ENCODE results near the gene ADAMTS7.
"Not testable (repeated sequence)": the region's sequence is repeated elsewhere in the genome, so short reads cannot be mapped to it uniquely, and the experiment has no call there.

Gene ADAMTS7

DNA sequence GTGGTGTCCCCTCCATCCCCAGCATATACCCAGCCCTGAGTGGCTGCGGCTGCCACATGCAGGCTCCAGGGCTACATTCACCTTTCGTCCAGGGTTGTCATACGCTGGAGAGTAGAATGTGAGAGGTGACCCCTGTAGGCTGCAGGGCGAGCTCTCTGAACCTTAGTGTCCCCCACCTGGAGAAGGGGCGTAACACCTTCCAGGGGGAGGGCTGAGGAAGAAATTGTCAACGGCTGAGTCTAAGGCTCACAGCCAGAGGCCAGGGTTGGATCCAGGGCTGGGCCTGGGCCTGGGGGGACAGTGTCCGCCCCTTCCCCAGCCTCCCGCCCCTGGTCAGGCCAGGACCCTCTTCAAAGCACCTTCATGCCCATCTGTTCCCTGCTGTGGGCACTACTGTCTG lies 53.2 kb downstream of the ADAMTS7 start:
- in situ Hi-C loops (cut with MboI; ENCODE audit: low pct_unique_long_range_greater_than_20kb, low sequenced_read_pairs); DNase-seq: not testable (repeated sequence)

DNA sequence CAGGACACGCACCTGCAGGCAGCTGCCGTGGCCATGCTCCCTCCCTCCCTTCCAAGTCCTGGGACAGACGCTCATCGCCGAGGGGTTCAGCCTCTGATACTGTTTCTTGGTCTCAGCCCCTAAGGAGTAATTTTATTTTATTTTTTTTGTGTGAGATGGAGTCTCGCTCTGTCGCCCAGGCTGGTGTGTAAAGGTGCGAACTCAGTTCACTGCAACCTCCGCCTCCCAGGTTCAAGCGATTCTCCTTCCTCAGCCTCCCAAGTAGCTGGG lies 53.7 kb downstream of the ADAMTS7 start:
- no peak for DNase-seq

DNA sequence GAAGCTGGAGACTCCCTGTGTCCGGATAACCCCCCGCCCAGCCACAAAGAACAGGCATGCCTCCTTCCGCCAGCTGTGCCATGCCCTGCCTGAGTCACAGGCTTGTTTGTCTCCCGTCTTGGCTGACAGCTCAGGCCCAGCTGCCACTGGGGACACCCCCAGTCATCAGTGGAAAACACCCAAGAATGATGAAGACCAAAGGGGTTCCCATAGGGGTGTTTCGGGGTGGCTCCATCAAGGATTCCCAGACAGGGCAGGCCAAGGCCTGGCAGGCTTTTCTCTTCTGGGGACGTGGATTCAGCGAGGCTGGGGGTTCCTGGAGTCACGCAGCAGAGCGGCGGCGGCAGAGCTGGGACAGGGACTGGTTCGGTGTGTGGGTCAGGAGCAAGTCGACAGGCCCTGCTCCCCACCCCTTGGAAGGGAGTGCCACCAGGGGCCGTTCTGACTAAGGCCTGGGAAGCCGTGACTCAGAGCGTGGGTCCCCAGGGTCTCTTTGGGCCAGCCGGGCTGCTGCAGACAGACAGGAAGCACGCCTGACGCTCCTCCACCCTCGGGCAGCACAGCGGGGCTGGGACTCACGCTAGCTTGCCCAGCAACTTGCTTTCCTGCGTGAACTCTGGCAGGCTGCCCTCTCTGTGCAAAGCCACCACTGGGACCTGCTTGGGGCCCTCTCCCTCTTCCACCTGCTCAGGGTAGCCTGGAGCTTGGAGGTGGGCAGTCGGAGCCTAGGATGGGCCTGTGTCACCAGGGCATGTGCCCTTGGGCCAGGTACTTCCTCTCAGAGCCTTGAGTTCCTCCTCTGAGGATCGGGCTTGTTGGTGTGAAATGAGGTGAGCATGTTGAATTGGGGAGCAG lies 54.3 kb downstream of the ADAMTS7 start:
- peak; percentile 82 for DNase-seq
- in situ Hi-C loops (cut with MboI; ENCODE audit: low pct_unique_long_range_greater_than_20kb, low sequenced_read_pairs) = not testable (repeated sequence)

More for the DNA sequence above, 53.7 kb downstream of the ADAMTS7 start:
- in situ Hi-C loops (cut with MboI; ENCODE audit: low pct_unique_long_range_greater_than_20kb, low sequenced_read_pairs) = no loop called here

DNA sequence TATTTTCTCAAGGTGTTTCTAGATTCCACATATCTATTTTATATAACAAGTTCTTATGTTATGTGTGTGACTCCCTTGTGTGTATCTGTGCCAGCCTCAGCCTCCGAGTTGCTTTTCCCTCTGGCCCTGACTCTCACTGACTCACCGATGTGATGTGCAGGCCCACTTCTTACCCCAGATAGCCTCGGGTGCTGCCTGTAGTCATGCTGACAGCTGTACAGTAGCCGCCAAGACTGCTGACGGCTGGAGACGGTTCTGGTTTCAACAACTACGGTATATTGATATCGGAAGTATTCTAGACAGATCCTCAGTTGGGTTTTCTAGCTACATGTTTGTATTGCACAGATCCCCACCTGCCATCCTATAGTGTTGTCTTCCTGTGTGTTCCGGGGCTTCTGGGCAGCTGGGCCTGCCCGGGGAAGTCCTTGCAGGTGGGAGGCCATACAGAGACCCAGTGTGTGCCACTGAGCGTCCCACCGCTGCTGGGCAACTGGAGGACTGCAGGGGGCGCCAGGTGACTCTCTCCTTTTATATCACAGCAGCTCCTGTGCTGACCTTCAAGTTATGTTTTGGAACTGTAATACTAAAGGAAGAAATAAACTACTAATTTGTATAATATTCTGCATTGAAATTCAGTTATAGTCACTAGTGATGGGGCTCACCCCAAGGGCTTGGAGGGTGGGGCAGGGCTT lies 55.2 kb downstream of the ADAMTS7 start:
- DNase-seq = peak; percentile 89
- in situ Hi-C loops (cut with MboI; ENCODE audit: low pct_unique_long_range_greater_than_20kb, low sequenced_read_pairs) = not testable (repeated sequence)

DNA sequence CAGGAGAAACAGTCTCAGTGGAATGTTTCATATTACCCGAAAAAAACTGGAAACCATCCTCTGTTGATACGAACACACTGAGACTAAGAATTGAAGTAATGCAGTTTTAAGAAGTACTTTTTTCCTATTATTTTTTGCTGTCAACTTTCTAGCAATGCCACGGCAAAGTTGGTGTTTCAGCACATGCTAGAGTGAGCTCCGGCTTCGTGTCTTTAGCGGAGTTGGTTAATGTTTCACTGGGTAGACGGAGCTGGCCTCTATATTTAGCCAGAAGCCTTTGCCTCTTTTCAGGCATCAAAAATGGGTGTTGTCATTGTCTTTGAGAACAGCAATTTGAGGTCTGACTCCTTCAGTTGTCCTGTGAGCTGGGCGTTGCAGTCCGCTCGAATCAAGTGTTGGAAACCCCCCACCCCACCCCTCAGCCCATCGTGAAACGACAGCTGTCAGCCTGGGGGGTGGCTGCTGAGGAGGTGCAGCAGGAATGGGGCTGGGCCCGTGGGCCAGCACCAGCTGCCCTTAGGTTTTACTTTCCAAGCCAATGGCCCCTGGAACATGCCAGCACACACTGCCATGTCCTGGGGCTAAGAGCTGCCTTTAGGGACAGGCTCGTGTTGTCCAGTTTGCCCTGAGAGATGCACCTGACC lies 56.5 kb downstream of the ADAMTS7 start:
- in situ Hi-C loops (cut with MboI; ENCODE audit: low pct_unique_long_range_greater_than_20kb, low sequenced_read_pairs); DNase-seq: not testable (repeated sequence)

DNA sequence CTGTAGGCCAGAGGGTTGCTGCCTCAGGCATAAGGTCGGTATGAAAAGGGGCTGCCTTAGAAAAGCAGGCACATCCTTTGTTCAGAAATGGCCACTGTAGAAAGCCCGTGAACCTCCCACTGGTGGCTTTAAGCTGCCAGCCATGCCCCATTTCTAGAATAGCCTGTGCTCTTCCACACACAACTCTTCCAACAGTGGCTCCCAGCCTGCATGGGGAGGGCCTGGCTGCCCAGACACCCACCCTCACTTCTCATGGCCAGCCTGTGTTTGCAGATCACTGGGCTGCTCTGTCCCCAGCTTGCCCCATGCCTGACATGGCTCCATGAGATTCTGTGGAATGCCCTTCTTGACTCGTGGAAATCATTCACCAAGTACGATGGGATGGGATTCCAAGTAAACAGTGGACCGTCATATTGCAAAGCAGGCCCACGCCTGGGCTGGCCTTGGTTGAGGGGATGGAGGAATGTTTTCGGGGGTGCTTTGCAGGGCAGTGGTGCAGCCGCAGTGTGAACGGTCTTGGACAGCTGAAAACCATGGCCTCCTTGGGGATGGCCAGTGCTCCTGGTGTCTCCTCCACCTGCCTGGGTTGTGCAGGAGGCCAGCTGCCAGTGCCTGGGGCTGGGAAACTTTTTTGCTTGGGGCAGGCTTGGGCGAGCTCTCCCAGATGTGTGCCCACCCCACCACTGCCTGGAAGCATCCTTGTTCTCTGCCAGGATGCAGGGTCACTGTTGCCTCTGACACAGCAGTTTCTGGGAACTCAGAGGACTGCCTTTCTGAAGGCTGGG lies 57.3 kb downstream of the ADAMTS7 start:
- in situ Hi-C loops (cut with MboI; ENCODE audit: low pct_unique_long_range_greater_than_20kb, low sequenced_read_pairs); DNase-seq: not testable (repeated sequence)

DNA sequence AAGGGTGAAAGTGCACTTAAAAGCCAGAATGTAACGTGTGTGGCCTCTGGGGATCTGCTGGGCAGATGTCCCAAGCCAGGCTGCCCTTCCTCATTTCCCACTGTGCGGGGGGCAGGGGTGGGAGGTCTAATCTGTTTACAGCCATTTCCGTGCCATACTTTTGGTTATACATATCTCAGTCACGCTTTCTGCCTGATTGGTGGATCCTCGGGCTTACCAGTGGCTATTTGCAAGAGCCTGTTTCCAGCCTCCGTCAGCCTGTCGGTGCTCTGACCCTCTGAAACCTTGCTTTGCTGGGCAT lies 58.0 kb downstream of the ADAMTS7 start:
- in situ Hi-C loops (cut with MboI; ENCODE audit: low pct_unique_long_range_greater_than_20kb, low sequenced_read_pairs) = not testable (repeated sequence)

DNA sequence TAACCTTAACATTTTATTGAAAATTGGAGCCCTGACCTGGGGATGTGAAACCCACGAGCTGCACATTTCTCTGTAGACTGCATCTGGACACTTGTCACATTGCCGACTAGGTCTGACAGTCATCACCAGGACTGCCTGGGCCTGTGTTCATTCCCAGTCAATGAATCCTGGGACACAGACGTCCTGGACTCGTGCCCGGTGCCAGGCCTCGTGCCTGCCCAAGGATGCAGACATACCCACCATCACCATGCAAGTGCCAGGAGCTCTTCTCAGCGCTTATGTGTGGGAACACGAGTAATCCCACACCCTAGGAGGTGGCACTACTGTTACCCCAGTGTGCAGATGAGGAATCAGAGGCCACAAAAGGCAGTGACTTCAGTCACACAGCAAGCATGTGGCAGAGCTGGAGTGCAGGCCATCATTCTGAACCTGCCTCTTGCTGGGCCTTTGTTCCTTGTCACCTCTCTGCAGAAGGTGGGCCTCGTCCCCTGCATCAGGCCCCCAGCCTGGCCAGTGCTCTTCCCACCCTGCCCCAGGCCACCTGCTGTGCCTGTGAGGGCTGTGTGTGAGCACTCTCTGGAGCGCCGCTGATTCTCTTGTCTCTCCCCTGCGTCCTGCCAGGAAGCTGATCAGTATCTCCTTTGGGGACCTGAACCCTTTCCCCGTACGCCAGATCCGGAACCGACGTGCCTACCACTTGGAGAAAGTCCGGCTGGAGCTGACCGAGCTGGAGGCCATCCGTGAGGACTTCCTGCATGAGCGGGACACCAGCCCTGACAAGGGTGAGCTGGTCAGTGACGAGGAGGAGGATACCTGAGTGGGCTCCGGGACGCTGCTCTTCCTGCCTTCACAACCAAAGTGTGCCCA lies 58.5 kb downstream of the ADAMTS7 start:
- DNase-seq = no peak
- in situ Hi-C loops (cut with MboI; ENCODE audit: low pct_unique_long_range_greater_than_20kb, low sequenced_read_pairs) = no loop called here

More for the DNA sequence above, 58.0 kb downstream of the ADAMTS7 start:
- not testable (repeated sequence) for DNase-seq

DNA sequence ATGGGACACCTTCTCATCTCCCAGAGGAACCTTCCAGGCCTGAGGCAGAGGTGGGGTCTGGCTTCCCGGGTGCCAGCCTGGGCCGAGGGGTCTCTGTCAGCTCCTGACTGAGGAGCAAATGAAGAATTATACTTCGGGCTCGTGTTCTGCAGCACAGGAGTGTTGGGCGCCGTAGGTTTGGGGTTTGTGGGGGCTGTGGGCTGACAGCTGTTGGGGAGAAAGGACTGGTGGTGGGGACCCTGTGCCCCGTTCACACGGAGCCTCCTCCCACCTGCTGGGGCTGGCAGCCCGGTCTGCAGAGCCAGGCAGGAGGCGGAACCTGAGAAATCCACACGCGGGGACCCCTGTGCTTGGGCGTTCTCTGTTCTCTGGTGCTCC lies 59.7 kb downstream of the ADAMTS7 start:
- in situ Hi-C loops (cut with MboI; ENCODE audit: low pct_unique_long_range_greater_than_20kb, low sequenced_read_pairs) = no loop called here
- no peak for DNase-seq

DNA sequence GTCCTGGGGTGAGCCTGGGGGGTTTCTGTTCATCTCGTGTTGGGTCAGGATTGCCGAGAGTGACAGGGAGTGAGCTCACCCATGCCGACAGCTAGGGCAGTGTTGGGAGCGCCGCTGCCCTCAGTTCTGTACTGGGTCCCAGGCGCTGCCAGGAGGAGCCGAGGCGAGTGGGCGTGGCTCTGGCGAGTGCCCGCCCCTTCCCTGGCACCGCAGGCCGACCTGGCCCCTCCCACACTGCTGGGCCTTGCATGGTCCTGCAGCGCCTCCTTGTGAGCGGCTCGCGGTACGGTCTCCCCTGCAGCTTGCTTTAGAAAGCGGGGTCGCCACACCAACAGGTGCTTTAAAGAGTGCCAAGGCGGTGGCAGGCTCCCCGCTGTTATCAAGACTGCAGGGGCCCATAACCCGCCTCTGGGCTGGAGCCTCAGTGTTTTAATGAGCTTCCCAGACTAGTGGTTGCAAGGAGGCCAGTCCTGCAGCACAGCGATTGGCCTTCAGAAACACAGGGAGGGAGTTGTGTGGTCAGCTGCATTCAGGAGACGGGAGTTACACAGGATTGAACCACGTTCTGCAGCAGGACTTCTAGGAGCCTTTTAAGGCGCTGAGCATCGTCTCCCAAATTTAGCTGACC lies 60.2 kb downstream of the ADAMTS7 start:
- in situ Hi-C loops (cut with MboI; ENCODE audit: low pct_unique_long_range_greater_than_20kb, low sequenced_read_pairs) = not testable (repeated sequence)
- peak; percentile 95 for DNase-seq

DNA sequence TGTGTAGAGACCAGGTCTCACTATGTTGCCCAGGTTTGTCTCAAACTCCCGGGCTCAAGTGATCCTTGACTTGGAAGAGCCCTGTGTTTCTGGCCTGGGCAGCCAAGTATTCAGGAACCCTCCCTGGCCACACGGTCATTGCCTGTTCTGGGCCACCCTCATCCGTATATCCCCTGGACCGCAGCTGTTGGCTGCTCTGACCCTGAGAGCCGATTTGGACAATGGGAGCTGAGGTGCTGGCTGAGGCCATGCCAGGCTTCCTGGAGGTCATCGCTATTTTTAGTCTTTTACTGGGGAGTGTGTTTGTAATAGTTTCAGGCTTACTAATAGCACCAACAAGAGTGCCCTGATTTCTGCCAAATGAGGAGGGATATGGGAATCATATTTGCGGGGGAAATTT lies 60.7 kb downstream of the ADAMTS7 start:
- in situ Hi-C loops (cut with MboI; ENCODE audit: low pct_unique_long_range_greater_than_20kb, low sequenced_read_pairs) = no loop called here
- no peak for DNase-seq

DNA sequence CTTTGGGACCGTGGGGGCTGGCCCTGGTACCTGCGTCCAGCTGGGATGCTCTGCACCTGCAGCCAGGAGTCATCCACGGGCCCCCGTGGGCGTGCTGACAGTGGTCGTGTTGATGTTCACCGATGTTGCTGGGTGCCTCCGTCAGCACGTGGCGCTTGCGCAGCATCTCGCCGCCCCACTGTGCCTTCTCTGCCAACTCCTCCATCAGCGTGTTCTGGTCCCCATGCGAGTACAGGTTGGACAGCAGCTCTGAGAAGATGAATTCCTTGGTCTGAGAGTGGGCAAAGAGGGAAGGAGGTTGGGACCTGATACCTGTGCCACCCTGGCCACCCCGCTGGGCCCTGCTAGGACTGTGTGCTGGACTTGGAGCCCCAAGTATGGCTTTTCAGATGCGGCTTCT lies 61.4 kb downstream of the ADAMTS7 start:
- in situ Hi-C loops (cut with MboI; ENCODE audit: low pct_unique_long_range_greater_than_20kb, low sequenced_read_pairs) = no loop called here
- DNase-seq = no peak

DNA sequence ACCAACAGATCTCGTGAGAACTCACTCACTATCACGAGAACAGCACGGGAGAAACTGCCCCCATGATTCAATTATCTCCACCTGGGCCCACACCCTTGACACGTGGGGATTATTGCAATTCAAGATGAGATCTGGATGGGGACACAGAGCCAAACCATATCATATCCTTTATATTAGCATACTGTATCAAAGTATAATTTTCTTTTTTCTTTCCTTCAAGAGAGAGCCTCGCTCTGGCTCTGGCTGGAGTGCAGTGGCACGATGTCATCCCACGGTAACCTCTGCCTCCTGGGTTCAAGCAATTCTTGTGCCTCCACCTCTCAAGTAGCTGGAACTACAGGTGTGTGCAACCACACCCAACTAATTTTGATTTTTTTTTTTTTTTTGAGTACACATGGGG lies 63.4 kb downstream of the ADAMTS7 start:
- in situ Hi-C loops (cut with MboI; ENCODE audit: low pct_unique_long_range_greater_than_20kb, low sequenced_read_pairs); DNase-seq: not testable (repeated sequence)

DNA sequence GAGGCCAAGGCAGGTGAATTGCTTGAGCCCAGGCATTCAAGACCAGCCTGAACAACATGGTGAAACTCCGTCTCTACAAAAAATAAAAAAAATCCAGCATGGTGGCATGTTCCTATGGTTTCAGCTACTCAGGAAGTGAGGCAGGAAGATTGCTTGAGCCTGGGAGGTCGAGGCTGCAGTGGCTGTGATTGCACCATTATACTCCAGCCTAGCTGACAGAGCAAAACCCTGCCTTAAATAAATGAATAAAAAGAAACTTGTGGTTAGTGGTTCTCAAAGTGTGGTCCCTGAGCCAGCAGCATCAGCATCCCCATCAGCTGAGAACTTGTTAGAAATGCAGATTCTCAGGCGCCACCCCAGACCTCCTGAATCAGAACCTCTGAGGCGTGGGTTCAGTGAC lies 69.6 kb downstream of the ADAMTS7 start:
- DNase-seq; in situ Hi-C loops (cut with MboI; ENCODE audit: low pct_unique_long_range_greater_than_20kb, low sequenced_read_pairs): not testable (repeated sequence)

DNA sequence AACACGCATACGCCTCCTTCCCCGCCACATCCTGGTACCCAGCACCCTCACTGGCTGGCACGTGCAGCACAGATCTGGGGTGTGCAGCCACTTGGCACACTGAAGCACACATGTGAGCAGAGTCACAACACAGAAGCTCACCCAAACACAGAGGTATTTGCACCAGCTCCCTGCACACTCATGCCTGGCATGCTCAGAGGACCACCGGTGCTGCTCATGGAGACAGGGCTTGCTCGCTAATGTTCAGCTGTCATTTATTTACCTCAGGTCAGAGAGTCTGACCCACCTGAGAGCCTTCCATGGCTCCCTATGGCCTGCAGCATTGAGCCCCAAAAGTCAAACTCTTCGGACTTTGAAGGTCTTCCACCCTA lies 70.4 kb downstream of the ADAMTS7 start:
- in situ Hi-C loops (cut with MboI; ENCODE audit: low pct_unique_long_range_greater_than_20kb, low sequenced_read_pairs) = no loop called here

DNA sequence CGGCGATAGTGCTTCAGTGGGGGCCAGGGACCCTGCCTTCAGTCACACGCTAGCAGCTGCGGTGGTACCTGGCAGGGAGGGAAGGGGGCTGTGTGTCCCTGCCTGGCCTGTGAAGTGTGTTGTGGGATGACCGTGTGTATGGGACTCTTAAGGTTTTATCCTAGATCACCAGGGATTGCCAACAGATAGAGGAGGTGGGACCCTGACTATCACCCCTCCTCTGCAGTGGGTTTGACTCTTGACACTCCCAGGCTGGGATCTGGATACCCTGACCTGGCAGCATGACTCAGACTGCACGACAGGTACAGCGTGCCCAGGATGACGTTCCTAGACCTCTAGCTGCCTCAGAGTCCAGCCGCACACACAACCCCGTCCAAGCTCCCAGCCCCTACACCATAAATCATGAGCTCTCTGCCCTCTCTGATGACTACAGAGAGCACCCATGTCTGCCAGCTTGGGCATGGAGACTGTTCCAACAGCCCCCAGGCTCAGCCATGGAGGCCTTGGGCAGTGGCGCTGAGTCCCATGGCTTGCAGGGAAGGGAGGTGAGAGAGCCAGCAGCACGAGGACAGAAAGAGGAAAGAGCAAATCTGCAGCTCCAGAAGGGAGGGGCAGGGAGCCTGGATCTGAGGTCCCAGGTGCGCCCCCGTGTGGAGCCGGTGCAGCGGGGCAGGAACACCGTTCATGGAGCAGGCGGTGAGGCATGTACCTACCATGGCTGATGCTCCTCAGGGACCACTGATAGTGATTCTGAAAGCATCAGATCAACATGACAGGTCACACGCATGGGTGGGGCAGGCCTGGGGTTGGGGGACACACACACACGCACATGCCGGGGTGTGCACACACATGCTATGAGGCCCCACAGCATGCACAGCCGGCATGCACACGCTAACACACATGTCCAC lies 71.0 kb downstream of the ADAMTS7 start:
- peak; percentile 91 for DNase-seq
- in situ Hi-C loops (cut with MboI; ENCODE audit: low pct_unique_long_range_greater_than_20kb, low sequenced_read_pairs) = no loop called here

More for the DNA sequence above, 70.4 kb downstream of the ADAMTS7 start:
- no peak for DNase-seq

DNA sequence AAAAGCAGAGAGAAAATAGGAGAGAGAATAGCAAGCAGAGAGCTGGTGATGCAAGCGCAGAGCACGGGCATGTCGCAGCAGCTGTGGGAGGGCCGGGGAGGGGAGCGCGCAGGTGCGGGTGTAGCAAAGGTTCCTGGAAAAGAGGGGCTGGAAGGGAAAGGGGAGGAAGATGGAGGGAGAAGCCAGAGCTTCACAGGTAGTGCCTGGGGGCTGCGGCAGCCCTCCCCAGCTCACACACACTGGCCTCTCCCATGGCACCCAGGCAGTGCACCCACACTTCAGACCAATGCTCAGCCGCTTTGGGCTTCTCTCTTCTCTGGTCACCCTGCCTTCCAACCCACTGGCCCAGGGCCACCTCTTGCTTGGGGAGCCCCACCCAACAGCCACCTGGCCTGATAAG lies 72.1 kb downstream of the ADAMTS7 start:
- DNase-seq = no peak
- in situ Hi-C loops (cut with MboI; ENCODE audit: low pct_unique_long_range_greater_than_20kb, low sequenced_read_pairs) = no loop called here
